Stimulated activated CD4-positive, alpha-beta T cell treated with anti-CD3 and anti-CD28 coated beads, Interleukin-15, amount 100 ng/mL, for 1 hour (primary cell): ENCODE results near the gene PTPRS.

ENCODE experiments used
- DNase-seq, 2 donors: peaks; one replicate each; pipeline ENCODE4 v3.0.0-alpha.2; 2020; ENCODE audit warnings: low read depth in 1 of 2, low spot score in 1 of 2

The PTPRS gene

DNA sequence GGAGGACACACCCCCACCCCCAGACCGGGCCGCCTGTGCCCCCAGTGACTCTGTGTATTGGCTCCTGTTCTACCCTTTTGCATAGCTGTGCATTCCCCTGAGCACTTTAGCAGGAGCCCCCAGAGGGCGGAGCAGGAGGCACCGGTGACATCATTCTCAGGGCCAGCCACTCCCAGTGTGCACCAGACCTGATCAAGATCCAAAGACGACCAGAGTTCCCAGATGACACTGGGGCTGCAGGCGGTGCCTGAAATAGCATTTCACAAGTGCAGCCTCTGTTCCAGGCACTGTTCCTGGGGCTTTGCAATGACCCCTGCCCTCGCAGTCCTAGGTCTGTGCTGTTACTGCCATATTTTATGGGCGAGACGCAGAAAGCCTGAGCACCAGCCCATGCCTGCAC is 14.5 kb upstream of the PTPRS start:
- no peak for DNase-seq

DNA sequence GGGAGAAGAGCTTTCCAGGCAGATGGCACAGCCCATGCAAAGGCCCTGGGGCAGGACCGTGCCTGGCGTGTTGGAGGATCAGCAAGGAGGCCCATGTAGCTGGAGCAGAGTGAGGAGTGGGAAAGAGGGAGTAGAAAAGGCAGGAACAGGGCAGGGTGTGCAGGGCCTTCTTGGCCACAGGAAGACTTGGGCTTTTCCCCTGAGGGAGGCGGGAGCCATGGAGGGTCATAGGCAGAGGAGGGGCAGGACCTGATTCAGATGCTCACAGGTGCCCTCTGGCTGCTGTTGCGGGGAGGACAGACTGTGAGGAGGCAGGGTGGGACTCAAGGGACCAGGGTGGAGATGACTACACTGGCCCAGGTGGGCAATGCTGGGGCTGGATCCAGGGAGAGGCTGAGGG is 13.8 kb upstream of the PTPRS start:
- DNase-seq, result no peak

DNA sequence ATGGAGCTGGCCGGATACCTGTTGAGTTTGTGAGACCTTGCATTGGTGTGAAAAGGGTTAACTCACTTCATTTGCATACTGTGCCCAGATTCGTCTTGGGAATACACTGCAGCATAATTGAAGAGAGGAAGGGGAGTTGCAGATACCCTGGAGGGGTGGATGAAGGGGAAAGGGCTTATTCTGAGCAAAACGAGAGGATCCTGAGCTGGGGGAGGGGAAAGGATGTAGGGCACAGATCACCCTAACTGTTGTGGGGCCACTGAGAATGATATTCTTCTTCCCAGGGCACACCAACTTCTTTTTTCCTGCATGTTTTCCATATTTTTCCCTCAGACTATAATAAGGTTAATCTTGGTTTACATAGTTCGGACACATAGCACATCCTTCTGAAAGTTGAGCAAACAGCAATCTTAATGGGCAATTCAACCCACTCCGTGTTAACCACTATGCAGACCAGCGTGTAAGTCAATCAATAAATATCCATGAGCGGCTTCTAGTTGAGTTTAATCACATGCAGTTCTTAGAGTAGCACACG is 11.7 kb upstream of the PTPRS start:
- DNase-seq, result no peak

DNA sequence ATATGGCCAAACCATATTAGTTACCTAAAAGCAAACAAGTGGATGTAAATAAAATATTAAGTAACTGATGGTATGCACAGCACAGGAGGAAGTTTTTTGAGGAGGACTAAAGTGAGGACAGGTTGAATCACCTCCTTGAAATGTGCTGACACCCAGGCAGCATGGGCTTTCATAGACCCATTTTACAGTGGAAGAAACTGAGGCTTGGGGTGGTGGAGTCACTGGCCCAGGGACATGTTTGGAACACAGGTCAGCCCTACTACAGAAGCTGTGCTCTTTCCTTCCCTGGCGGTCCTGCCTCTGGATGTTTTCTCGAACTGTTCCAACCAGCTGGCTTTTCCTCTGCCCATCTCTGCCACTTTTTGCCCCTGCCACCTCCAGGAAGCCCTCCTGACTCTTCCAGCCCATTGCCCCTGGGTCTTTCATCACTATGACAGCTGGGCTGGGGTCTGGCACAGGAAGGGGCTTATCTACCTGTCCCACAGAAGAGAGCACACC is 11.2 kb upstream of the PTPRS start:
- DNase-seq, result no peak

DNA sequence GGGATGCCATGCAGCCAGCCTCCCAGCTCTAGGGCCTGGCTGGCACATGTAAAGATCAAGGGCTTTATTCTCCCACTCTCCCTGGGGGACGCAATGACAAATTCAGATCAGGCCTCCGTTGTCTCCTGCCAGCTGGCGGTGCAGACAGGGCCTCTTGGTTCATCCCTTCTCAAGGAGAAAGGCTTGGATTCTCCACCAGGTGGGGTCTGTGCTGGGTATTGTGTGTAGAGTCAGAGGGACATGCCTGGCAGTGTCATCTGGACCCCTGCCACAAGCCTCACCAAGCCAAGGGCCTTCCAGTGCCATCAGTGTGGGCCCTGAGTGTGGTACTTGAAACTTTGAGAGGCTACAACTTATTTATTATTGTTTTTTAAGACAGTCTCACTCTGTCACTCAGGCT is 8.4 kb upstream of the PTPRS start:
- DNase-seq, result no peak

DNA sequence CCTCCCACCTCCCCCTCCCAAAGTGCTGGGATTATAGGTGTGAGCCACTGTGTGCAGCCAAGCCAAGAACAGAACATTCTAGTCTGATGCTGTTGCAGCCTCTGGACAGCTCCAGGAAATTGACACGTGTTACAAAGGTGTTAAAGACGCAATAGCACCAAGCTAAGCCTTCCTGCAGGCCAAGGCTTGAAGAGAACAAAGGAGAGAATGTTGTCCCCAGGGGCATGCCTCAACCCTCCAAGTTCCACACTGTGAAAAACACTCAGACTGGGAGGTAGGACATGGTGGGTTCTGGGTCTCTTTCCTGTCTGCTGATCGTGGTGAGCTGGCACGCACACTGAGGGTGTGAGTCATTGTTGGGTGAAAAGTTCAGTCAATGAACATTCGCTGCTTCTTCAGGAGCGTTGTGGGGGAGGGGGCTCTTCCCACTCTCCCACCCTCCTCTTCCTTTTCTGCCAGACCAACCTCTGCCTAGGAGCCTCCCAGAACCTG is 5.3 kb upstream of the PTPRS start:
- DNase-seq, result no peak

DNA sequence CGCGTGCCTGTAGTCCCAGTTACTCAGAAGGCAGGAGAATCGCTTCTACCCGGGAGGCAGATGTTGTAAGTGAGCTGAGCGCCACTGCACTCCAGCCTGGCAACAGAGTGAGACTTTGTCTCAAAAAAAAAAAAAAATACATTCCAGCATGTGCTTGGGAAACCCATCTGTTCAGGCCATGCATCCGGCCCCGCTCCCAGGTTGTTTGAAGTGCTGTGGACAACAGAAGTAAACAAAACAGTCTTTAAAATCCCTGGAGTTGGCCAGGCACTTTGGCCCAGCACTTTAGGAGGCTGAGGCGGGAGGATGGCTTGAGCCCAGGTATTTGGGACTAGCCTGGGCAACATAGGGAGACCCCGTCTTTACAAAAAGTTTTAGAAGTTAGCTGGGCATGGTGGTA is 3.2 kb upstream of the PTPRS start:
- no peak for DNase-seq

DNA sequence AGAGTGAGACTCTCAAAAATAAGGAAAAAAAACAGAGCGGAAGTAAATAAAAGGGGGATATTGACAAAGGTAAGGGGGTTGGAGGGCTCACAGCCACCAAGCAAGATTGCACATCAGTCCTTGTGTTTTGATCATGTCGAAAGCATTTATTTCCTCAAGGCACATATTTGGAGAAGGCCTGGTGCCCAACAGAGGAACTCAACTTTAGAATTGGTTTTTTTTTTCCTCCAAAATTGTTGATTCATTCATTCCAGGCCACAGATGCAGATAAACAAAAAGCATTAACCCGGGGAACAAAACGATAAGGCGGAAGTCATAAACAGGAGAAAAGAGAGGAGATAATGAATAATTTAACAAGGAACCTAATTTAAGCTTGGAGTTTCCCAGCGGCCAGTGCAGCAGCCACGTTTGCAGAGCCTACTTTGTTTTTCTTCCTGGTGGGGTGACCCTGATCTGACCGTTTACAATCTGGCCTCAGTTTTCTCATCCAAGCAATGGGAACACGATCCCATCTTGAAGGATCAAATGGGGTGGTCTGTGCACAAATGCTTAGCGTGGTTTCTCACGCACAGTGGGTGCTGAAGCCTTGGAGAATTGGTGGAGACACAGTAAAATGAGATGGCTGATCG is 2.1 kb upstream of the PTPRS start:
- no peak for DNase-seq

DNA sequence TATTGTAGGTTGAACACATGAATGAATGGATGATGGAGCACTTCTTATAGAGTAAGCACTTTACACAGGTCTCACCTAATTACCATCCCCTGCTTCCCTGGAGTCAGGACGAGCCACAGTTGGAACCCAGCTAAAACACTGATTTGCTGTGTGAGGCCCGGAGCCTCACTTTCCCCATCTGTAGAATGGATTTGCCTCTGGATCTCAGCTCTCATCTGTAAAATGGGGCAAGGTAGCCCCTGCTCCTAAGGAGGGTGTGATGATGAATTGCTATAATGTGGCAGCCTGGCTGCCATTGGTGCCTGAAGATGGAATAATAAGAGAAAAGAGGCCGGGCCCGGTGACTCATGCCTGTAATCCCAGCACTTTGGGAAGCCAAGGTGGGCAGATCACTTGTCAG is 1.4 kb upstream of the PTPRS start:
- no peak for DNase-seq

DNA sequence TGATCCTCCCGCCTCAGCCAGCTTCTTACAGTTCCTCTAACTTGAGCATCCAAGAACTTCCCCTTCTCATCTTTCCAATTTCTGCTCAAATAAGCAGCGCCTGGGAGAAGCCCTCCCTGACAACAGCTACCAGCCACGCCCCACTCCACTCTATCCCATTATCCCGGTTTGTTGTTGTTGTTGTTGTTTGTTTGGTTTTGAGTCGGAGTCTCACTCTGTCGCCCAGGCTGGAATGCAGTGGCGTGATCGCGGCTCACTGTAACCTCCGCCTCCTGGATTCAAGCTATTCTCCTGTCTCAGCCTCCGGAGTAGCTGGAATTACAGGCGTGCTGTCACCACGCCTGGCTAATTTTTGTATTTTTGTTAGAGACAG is 822 bp upstream of the PTPRS start:
- no peak for DNase-seq

DNA sequence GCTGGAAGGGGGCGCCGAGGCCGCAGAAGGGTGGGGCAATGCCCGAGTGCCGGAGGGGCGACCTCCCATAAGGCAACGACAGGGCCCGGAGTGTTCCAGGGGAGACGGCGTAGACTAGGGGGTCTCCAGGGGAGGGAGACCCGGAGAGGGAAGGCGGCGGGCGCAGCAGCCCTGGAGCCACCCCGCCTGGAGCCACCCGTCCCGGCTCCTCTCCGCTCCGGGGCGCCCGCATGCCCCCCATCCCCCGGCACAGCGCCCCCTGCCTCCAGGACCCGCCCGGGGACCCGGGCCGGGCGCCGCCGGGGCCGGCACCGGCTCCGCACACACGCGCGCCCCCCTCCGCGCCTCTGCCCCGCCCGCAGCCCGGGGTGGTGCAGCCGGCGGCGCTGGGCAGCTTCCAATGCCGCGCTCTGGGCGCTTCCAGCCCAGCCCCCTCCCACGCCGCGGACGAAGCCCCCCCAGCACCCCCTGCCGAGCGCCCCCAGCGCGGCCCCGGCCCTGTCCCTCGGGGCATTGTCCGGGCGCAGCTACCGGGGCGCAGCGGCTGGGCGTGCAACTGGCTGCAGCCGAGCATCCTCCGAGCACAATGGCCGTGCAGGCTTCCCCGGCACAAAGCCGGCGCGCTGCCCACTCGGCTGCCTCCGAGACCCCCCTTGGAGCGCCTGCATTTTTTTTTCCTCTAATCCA is 519 bp downstream of the PTPRS start:
- no peak for DNase-seq

DNA sequence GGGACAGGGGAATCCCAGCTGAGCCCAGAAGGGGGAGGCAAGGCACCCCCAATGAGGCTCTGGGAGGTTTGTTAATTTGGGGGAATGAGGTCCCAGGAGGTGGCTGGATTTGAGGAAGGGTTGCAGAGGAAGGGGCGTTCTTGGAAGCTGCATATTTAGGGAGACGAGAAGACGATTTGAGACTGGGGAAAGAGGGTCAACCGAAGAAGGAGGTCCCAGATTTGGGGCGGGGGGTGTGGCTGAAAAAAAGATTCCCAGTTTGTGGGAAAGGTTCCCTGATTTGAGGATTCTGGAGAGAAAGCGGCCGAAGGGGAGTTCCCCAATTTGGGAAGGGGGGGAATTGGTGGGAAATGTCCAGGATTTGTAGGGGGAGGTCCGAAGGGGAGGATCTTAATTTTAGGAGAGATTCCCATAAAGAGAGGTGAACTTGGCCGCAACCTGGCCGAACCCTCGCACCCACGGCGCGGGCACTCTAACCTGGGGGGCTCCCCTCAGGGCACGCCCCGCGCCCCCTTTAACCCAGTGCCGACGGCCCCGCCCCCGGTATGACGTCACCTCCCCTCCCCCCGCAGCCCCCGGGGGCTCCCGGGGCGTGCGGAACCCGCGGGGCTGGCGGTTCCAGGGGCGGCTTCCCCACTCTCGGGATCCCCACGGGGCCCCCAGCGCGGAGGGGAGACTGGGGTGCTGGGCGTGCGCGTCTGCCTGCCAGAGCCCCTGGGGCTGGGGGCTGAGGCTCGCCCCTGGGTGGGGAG is 1.2 kb downstream of the PTPRS start:
- no peak for DNase-seq

DNA sequence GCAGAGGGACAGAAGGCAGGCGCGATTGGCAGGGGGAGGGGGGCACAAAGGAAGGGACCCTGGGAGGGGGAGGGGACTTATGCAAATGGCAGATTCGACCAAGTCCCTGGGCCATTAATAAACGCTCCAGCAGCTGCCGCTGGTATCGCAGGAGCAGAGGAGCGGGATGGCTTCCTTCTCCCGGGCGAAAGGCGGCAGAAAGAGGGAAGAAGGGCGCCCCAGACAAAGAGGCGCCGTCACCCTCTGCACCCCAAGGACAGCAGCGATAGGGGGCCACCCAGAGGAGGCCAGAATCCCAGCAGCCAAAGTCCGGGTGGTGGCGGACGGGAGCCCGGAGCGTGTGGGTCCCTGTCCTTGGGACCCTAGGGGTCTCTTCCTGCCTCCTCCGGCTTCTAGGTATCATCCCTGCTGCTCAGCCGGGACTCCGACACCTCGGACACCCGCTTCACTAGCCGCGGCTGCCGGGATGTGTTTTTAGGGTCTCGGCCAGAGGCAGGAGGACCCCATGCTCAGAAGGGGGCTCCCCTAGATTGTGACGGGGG is 1.9 kb downstream of the PTPRS start:
- DNase-seq, result no peak

DNA sequence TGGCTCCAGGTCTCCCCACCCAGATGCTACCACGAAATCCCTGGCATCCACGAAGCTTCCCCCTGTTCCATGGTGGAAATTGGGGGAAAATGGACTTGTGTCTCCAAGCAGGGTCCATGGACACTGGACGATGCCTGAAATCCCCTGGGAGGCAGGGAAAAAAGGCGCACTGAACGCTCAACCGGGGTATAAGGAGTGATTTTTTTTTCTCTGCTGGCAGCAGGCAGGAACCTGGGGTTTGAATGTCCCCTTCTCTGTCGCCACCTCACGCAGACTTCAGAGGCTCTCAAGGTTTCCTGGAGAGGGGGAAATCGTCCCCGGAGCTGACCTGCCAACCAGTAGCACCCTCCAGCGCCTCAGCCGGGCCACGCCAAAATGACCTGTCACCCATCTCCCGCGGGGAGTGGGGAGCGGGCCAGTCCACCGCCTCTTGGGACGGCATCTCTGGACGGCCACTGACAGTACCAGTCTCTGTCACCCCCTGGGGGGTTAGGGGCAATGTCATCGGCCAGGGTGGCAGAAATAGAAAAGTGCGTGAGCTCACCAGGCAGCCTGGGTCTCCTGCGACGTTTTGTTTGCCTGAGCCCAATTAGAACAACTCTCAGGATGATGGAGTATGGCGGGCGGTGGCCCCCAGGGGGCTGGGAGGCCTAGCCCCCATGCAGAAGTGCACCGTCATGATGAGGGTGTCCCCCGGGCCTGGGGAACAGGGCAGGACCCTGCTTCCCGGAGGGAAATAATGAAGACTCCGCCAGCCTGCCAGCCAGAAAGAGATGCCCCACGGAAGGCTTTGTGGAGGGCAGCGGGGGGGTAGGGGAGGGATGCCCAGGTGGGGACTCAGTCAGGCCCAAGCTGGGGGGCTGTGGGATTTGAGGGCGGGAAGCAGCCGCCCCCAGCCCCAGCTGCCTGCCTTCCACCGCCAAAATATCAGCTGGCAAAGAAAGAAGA is 2.6 kb downstream of the PTPRS start:
- DNase-seq, result no peak

DNA sequence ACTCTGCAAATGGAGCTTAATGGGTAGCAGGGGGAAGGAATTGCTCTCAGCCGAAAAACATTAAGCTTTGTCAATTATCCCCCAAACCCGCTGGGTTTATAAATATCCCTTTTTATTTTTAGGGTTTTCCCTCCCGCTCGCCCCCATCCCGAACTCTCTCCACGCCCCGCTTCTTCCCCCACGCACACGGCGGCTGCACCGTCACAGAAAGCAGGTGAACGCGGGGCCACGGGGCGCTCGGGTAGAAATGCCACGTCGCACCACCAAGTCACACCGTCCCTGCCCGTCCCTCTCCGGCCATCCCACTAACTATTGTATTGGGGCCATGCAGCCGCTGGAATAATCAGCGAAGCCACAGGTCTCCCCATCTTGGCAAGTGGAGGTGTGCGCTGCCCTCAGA is 3.5 kb downstream of the PTPRS start:
- no peak for DNase-seq

DNA sequence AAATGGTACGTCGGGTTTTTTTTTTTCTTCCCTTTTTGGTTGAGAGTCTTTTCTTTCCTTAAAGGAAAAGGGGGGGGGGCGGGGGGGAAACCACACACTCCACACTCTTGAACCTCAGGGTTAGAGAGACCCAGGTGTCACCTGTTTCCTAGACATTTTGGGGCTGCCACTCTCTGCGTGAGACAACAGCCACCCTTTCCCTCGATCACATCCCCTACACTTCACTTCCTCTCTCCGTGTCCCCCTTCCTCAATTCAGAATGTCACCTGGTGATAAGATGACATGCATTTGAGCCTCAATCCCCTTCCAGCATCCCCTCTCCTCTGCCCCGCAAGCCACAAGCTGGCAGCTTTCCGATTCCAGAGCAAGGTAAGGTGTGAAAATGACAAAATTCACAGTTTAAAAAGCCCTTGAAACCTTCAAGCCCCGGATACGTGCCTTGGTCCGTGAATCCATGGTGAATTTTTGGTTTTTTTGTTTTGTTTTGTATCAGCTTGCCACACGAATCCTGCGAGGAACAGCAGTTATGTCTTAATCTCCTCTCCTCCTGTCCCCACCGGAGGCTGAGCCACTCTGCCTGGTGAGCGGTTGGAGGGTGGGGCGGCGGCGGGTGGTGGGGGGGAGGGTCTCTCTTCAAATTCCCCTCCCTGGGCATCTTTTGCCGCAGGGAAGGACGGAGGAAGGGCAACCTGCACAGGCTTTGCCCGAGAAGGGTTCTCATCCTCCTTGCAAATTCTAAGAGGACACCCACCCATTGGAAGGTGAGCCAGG is 4.2 kb downstream of the PTPRS start:
- no peak for DNase-seq

DNA sequence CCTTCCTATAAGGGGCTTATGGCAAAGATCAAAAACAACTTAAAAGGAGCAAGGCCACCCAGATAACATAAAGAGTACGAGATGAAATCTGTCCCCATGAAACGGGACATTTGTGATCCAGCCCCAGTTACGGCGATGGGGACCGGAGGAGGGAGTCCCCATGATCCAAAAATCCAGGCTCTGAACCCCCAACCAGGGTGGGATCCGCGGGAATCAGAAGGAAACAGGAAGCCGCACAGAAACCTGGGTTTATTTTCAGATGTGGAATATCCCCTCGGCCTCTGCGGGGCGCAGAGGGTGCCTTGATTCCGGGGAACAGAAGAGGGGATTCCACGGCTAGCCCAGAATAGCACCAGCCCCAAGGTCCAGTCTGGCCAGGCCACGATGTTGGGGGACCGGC is 5.0 kb downstream of the PTPRS start:
- no peak for DNase-seq

DNA sequence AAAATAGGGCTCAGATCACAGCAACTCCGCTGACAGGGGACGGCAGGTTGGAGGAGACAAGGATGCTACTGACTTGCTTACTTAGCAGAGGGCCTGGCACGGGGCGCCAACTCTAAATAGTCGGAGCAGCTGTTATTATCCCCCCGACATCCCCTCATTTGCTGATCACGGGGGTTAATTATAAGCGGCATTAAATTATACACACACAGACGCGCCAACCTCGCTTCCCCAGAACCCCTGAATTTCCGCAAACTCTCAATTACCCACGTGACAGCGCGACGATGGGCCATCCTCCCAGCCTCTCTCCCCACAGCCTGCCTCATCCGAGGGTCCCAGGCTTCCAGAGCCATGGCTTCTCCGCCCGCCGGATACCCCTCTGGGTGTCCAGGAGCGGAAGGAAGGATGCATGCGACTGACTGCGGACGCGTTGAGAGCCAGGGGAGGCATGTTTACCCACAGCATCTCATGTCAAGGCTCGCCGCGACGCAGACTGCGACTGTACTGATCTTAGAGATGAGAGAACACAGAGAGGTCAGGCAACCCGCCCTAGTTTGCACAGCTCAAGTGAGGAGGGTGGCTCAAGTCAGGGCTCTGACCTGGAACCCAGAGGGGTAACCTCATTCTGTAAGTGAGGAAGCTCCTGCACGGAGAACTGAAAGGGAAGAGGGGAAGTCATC is 5.7 kb downstream of the PTPRS start:
- DNase-seq, result no peak

DNA sequence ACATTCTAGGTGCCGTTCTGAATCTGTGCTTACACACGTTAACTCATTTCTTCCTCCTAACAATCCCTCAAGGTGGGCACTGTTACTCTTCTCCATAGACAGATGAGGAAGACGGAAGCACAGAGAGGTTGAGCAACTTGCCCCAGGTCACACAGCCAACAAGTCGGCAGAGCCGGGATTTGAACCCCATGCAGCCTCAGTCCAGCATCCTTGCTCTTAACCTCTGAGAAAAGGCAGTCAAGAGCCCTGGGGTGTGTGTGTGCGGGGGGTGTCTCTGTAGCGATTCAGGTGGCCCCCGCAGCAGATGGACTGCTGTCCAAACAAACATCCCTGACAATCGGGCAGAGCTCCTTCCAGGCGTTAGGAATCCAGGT is 6.3 kb downstream of the PTPRS start:
- no peak for DNase-seq
